GM19372 (cell line): ENCODE results near the gene IFNL3.
"Not testable (repeated sequence)": the region's sequence is repeated elsewhere in the genome, so short reads cannot be mapped to it uniquely, and the experiment has no call there.

Experiments
- ATAC-seq: cut with Tn5 transposase; IDR thresholded peaks from one replicate; pipeline ENCODE4 v1.9.1; 2021; ENCODE audit warnings: mild to moderate bottlenecking, low read depth, moderate library complexity; ENCODE audit not compliant: unreplicated experiment

Gene IFNL3

DNA sequence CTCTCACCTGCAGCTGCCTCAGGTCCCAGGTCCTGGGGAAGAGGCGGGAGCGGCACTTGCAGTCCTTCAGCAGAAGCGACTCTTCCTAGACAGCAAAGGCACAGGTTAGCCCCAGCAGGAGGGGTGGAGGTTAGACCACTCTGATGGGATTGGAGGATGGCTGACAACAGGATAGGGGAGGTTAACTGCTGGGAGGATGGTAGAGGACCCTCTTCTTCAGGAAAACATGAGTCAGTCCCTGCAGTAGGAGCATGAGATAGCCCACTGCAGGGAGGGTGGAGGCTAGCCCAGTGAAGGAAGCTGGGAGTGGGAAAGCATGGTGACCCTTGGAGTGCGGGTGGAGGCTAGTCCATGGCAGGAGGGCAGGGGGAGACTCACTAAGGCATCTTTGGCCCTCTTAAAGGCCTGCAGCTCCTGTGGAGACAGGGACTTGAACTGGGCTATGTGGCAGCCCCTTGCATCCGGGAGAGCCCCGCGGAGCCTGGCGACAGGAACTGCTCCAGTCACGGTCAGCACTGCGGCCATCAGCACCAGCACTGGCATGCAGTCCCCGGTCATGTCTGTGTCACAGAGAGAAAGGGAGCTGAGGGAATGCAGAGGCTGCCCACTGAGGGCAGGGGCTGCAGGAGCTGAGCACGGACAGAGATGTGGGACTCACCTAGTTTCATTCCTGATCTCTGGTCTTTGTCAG is at the start of gene IFNL3:
Gene IFNL3 (minus strand): TSS at position 597 of the 691 bp plus-strand sequence. CDS start 39 bp downstream, at position 558.
- ATAC-seq, result not testable (repeated sequence)

DNA sequence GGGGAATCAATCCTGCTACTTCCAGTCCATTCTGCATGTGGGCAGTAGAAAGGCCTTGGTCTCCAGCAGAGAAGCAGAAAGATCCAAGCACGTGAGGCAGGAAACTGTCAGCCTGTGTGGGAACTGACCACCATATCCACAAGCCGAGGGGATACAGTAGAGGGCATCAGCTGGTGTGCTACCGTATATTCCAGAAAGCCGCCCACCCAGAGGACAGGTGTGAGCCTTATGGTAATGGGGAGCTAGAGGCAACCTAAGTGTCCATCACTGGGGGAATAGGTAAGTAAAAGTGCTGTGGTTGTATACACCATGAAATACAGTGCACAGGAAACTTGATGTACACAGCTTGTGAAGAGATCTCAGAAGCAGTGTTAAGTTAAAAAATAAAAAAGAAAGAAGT is 48.6 kb upstream of the IFNL3 start:
- ATAC-seq, result no peak

DNA sequence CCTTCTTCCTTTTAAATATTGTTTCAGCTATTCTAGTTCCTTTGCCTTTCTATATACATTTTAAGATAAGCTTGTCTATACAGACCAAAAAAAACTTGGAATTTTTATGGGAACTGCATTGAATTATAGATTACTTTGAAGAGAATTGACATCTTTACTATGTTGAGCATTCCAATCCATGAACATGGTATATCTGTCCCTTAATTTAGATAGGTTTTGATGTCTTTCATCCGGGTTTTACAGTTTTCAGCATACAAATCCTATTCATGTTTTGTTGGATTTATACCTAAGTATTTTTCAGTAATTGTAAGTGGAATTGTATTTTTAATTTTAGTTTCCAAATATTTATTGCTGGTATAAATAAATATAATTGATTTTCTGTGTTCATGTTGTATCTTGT is 39.2 kb upstream of the IFNL3 start:
- ATAC-seq, result no peak

DNA sequence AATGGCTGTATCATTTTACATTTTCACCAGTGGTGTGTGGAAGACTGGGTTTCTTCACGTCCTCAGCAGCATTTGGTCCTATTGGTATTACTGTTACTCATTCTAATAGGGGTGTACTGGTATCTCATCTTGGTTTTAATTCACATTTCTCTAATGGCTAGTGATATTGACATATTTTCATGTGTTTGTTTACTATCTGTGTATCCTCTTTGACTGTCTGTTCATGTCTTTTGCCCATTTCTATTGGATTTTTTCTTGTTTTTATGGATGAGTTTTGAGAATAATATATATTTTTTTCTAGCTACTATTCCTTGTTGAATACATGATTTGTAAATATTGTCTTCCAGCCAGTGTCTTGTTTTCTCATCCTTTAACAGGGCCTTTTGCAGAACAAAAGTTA is 37.2 kb upstream of the IFNL3 start:
- ATAC-seq, result no peak

DNA sequence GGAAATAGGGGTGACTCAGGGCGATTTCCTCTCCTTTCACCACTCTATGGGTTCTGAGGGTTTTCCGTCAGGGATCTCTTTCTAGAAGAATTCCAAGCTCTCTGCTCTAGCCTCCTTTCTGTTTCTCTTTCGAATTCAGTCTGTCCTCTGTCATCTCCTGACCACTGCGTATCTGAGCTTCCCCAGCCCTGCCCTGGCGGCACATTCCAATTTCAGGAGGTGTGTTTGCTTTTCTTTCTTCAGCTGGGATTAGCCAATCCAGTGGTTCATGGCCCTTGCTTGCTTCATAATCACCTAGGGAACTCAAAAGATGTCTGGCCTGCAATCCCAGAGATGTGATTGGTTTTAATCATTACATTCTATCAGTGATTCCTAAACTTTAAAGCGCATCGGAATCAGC is 32.8 kb upstream of the IFNL3 start:
- no peak for ATAC-seq

DNA sequence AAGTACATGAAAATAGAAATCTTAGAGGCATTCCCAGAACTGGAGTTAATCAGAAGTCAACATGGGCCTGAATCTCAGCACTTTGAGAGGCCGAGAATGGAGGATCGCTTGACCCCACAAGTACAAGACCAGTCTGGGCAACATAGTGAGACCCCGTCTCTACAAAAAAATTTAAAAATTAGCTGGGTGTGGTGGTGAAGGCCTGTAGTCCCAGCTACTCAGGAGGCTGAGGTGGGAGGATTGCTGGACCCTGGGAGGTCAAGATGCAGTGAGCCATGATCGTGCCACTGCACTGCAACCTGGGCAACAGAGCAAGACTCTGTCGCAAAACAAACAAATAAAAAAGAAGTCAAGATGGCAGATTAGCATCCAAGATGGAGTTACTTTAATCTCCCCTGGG is 31.9 kb upstream of the IFNL3 start:
- ATAC-seq, result no peak

DNA sequence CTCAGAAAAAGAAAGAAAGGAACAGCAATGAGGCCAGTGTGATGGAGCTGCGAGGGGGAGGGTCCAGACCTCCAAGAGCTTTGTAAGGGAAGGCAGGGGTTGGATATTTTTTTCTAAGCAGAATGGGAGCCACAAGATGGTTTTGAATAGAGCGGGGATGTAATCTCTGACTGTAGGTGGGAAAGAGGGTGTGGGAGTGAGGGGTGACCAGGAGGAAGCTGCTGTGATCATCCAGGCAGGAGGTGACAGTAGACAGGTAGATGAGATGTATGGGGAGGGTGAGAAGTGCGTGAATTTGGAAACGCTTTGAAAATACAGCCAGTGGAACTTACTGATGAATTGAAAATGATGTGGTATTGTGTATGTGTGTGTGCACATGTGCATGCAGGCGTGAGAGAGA is 30.8 kb upstream of the IFNL3 start:
- no peak for ATAC-seq

DNA sequence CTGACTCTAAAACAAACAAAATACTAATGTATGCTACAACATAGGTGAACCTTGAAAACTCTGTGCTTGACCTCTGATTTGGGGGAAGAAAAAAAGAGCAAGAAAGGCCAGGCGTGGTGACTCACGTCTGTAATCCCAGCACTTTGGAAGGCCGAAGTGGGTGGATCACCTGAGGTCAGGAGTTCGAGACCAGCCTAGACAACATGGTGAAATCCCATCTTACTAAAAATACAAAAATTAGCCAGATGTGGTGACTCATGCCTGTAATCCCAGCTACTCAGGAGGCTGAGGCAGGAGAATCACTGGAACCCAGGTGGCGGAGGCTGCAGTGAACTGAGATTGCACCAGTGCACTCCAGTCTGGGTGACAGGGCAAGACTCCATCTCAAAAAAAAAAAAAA is 29.1 kb upstream of the IFNL3 start:
- ATAC-seq, result not testable (repeated sequence)

DNA sequence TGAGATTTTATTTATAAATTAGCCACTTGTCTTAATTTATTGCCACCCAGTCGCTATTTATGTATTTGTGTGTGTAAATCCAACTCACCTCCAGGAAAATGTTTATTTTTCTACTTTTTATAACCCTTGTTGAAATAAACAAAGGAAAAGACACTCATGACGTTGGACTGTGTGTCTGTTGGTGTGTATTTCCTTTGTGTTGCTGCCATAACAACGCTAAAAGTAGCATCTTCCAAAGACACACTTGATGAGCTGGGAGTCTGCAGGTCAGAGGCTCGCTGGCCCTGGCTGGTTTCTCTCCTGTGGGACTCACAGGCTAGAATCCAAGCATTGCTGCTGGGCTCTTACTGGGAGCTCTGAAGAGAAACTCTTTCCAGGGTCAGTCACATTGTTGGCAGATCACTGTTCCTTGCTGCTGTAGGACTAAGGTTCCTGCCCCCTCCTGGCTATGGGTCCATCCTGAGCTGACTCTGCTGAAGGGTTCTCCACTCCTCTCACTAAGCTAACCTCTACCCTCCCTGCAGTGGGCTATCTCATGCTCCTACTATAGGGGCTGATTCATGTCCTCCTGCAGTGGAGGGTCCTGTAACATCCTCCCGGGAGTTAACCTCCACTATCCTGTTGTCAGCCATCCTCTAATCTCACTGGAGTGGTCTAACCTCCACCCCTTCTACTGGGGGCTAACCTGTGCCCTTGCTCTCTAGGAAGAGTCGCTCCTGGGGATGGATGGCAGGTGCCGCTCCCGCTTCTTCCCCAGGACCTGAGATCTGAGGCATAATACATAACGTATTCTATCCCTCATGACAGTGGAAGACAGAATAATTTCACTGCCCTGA is 25.4 kb upstream of the IFNL3 start:
- no peak for ATAC-seq

DNA sequence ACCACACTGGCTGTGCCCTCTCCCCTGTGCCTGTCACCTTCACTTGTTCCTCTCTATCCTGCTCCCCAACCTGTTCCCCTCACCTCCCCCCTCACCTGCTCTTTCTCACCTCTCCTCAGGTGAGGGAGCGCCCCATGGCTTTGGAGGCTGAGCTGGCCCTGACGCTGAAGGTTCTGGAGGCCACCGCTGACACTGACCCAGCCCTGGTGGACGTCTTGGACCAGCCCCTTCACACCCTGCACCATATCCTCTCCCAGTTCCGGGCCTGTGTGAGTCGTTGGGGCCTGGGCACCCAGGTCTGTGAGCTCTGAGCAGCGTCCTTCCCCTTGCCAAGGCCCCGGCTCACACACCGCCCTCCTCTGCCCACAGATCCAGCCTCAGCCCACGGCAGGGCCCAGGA is 24.6 kb upstream of the IFNL3 start:
- ATAC-seq, result not testable (repeated sequence)

DNA sequence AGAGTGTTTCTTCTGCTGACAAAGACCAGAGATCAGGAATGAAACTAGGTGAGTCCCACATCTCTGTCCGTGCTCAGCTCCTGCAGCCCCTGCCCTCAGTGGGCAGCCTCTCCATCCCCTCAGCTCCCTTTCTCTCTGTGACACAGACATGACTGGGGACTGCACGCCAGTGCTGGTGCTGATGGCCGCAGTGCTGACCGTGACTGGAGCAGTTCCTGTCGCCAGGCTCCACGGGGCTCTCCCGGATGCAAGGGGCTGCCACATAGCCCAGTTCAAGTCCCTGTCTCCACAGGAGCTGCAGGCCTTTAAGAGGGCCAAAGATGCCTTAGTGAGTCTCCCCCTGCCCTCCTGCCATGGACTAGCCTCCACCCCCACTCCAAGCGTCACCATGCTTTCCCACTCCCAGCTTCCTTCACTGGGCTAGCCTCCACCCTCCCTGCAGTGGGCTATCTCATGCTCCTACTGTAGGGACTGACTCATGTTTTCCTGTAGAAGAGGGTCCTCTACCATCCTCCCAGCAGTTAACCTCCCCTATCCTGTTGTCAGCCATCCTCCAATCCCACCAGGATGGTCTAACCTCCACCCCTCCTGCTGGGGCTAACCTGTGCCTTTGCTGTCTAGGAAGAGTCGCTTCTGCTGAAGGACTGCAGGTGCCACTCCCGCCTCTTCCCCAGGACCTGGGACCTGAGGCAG is 23.9 kb upstream of the IFNL3 start:
- not testable (repeated sequence) for ATAC-seq

DNA sequence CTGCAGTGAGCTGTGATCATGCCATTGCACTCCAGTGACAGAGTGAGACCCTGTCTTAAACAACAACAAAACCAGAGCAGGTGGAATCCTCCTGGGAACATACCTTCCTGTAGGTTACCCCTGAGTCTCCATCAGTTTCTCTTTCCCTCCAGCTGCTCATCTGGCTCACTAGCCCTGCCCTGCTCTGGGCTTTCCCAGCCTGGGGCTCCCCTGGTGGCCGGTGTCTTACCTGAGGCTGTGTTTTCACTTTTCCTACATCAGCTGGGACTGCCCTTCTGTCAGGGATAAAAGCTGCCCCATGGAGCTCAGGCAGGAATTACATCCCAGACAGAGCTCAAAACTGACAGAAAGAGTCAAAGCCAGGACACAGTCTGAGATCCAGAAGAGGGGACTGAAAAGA is 23.3 kb upstream of the IFNL3 start, which contains the start of gene IFNL2:
Gene IFNL2 (plus strand): TSS at position 312 of the 400 bp plus-strand sequence. CDS start 173 bp downstream, outside the sequence.
- ATAC-seq, result not testable (repeated sequence)

DNA sequence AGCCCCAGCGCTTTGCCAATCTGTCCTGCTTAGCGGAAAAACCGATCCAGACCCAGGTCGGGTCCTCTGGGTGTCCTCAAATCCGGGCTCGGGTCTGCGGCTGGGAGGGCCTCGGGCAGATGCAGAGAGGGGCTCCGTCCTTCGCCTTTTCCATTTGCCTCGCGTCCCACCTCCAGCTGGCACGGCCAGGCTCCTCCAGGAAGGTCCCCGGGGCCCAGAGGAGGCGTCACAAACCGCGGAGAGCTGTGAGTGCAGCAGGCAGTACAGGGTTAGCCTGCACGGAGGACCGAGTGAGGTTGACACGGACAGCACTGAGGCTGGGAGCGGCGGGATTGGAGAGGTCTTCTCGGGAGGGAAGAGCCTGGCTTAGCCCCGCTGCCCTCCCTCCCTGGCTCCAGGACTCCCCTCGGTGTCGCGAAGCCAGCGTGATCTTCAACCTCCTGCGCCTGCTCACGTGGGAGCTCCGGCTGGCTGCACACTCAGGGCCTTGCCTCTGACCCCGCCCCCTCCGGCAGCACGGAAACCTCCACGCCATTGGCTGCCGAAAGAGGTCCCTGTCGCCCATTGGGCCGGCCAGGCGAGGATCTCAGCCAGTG is 20.6 kb upstream of the IFNL3 start:
- ATAC-seq, result no peak

DNA sequence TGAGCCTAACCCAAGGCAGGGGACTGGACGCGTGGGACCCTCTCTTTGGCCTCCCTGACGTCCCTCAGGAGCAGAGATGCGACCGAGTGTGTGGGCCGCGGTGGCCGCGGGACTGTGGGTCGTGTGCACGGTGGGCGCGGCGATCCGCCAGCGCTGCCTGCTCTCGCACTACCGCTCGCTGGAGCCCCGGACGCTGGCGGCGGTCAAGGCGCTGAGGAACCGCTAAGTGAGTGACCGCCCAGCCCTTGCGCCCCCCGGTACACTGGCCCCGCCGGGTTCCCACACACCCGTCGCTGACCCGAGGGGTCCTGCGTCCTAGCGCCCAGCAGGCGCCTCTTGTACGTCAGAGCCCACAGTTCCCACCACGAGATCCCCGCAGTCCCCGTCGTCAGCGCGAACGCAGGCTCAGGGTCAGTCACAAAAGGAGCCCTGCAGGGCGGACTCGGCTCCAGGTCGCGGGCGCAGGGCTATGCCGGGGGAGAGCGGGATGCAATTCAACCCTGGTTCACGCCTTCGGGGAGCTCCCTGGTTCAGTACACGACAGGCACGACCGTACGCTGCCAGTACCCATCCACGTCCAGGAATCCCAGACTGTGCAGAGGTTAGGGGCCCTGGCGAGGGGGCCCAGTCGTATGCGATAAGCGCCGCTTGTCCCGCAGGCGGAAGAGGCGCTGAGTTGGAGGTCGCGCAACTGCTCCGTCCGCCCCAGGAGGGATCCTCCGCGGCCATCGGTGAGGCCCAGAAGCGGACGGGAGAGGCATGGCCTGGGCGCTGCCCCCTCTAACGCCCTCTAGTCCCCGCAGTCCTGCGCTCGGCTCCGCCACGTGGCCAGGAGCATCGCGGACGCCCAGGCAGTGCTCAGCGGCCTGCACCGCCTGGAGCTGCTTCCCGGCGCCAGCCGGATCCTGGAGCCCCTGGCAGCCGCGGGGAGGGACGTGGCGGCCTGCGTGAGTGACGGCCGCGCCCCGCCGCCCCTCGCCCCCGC is 19.8 kb upstream of the IFNL3 start:
- no peak for ATAC-seq

DNA sequence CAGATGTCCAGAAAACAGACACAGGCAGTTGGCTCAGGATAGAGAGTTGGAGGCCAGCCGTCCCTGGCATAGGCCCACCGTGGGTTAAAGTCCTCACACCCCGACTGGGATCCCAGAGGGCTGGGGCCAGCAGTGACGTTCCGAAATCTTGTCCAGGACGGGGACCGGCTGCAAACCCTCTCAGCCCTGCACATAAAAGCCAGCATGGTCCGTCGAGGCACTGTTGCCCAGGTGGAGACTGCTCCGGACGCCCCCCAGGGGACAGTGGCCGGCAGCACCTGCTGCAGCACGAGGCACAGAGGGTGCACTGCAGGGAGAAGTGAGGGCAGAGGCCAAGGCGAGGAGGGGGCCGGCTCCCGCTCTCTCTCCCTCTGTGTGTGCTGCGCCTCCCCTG is 19.1 kb upstream of the IFNL3 start:
- ATAC-seq, result no peak

DNA sequence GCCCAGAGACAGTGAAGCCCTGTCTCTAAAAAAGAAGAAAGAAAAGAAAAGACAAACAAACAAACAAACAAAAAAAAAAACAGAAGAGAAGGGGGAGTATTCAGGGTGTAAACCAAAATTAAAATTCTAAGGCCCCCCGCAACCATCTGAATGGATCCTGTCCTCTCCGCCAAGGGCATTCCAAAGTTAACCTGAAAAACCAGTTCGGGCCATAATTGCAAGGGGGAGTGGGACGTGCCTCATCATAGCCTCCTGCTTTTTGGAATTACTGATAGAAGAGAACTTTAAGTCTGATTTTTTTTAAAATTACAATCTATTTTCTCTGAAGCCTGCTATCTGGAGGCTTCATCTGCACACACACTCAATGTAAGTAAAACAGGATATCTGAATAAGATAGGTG is 17.7 kb upstream of the IFNL3 start:
- no peak for ATAC-seq

DNA sequence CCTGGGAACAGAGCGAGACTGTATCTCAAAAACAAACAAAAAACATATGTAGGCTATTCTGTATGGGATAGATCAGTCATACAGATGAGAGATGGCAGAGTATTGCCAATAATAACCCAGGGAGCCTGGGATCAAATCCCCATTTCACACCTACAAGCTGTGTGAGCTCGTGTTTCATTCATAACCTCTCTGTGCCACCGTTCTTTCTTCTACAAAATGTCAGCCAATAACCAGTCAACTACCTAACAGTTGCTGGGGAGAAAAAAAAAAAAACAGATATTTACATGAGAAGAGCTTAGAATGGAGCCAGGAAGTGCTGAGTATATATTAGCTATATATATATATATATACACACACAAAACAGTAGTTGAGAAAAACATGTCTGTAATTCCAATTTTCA is 16.9 kb upstream of the IFNL3 start:
- no peak for ATAC-seq

DNA sequence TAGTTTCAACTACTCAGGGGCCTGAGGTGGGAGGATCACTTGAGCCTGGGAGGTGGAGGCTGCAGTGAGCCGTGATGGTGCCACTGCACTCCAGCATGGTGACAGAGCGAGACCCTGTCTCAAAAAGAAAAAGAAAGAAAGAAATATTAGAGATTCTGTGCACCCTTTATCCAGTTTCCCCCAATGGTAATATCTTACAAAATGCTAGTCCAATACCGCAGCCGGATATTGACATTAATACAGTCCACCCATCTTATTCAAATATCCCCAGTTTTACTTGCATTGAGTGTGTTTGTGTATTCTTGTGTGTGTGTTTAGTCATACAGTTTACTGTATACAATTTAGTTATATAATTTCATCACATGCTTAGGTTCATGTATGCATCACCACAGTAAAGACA is 12.4 kb upstream of the IFNL3 start:
- ATAC-seq, result no peak

DNA sequence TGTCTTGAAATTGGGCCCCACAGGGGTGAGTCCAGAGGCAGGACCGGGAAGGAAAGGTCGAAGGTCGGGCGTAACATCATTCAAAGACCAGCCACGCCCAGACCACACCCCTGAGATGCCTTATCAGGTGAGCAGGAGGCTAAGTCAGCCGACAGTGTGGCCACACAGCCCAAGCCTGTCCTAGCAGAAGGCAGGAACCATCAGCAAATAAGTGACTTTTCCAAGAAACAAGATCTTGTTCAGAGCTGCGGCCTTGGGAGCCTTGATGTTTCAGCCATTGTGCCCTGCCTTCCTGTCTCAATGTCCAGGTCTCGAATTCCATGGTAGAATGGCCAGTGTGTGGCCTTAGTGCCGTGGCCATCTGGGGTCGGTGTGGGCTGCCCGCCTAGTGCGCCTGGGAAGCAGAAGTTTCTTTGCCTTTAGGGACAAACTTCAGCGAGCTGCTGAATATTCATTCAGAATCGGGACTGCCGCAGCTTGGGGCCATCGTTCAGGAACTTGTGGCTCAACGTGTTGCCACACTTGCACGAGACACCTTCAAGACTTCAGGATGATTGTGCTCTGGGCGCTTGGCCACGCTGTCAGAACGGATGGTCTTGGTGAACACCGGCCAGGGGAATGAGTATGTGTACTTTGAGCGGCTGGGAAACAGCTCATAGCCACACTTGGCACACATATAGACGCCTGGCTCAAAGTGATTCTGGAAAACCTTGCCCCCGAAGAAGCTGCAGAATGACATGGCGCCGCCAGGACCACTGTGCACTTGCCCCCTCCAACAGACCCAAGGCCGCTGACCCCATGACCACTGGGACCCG is 9.9 kb upstream of the IFNL3 start:
- no peak for ATAC-seq
